ENCODE data around the gene CORO6.

Gene CORO6

GRCh38 chr17:29640981-29641642 is 18.4 kb upstream of the CORO6 start:
- in situ Hi-C loops (cut with MboI; ENCODE audit: low pct_unique_long_range_greater_than_20kb, low sequenced_read_pairs): loop anchor here (25.0 kb wide), 1 partner anchor 346 kb away; no protein-coding TSS in a partner anchor

GRCh38 chr17:29640413-29640812 is 17.7 kb upstream of the CORO6 start:
- DNase-seq: no peak
- in situ Hi-C loops (cut with MboI; ENCODE audit: low pct_unique_long_range_greater_than_20kb, low sequenced_read_pairs): loop anchor here (25.0 kb wide), 1 partner anchor 347 kb away; no protein-coding TSS in a partner anchor

More at GRCh38 chr17:29640981-29641642, 18.4 kb upstream of the CORO6 start:
- no peak for DNase-seq

- no peak for DNase-seq
- in situ Hi-C loops (cut with MboI; ENCODE audit: low pct_unique_long_range_greater_than_20kb, low sequenced_read_pairs): loop anchor here (25.0 kb wide), 1 partner anchor 353 kb away; no protein-coding TSS in a partner anchor
These were observed 11.2 kb upstream of the CORO6 start for GRCh38 chr17:29633886-29634285.

- in situ Hi-C loops (cut with MboI; ENCODE audit: low pct_unique_long_range_greater_than_20kb, low sequenced_read_pairs): loop anchor here (25.0 kb wide), 1 partner anchor 357 kb away; no protein-coding TSS in a partner anchor
These were observed 8.0 kb upstream of the CORO6 start for GRCh38 chr17:29630630-29631193.

GRCh38 chr17:29629839-29630238 is 7.1 kb upstream of the CORO6 start:
- in situ Hi-C loops (cut with MboI; ENCODE audit: low pct_unique_long_range_greater_than_20kb, low sequenced_read_pairs): loop anchor here (25.0 kb wide), 1 partner anchor 357 kb away; no protein-coding TSS in a partner anchor
- no peak for DNase-seq

More at GRCh38 chr17:29630630-29631193, 8.0 kb upstream of the CORO6 start:
- DNase-seq: no peak

GRCh38 chr17:29628644-29629043 is 5.9 kb upstream of the CORO6 start:
- in situ Hi-C loops (cut with MboI; ENCODE audit: low pct_unique_long_range_greater_than_20kb, low sequenced_read_pairs): loop anchor here (25.0 kb wide), 1 partner anchor 359 kb away; no protein-coding TSS in a partner anchor
- DNase-seq: no peak

GRCh38 chr17:29627951-29628350 is 5.2 kb upstream of the CORO6 start:
- no peak for DNase-seq
- in situ Hi-C loops (cut with MboI; ENCODE audit: low pct_unique_long_range_greater_than_20kb, low sequenced_read_pairs): loop anchor here (25.0 kb wide), 1 partner anchor 359 kb away; no protein-coding TSS in a partner anchor

GRCh38 chr17:29625037-29625750 is 2.5 kb upstream of the CORO6 start:
- in situ Hi-C loops (cut with MboI; ENCODE audit: low pct_unique_long_range_greater_than_20kb, low sequenced_read_pairs): loop anchor here (25.0 kb wide), 1 partner anchor 362 kb away; no protein-coding TSS in a partner anchor
- no peak for DNase-seq

- no peak for DNase-seq
- in situ Hi-C loops (cut with MboI; ENCODE audit: low pct_unique_long_range_greater_than_20kb, low sequenced_read_pairs): loop anchor here (25.0 kb wide), 1 partner anchor 463 kb away; no protein-coding TSS in a partner anchor
These were observed 1.9 kb upstream of the CORO6 start for GRCh38 chr17:29624586-29624985.

- no peak for DNase-seq
- in situ Hi-C loops (cut with MboI; ENCODE audit: low pct_unique_long_range_greater_than_20kb, low sequenced_read_pairs): loop anchor here (25.0 kb wide), 1 partner anchor 464 kb away; no protein-coding TSS in a partner anchor
These were observed 553 bp upstream of the CORO6 start for GRCh38 chr17:29623283-29623647.

- in situ Hi-C loops (cut with MboI; ENCODE audit: low pct_unique_long_range_greater_than_20kb, low sequenced_read_pairs): loop anchor here (25.0 kb wide), 1 partner anchor 466 kb away; no protein-coding TSS in a partner anchor
These were observed 939 bp downstream of the CORO6 start for GRCh38 chr17:29621751-29622194.

GRCh38 chr17:29620779-29621500 is 1.8 kb downstream of the CORO6 start:
- in situ Hi-C loops (cut with MboI; ENCODE audit: low pct_unique_long_range_greater_than_20kb, low sequenced_read_pairs): loop anchor here (25.0 kb wide), 1 partner anchor 466 kb away; no protein-coding TSS in a partner anchor
- no peak for DNase-seq

More at GRCh38 chr17:29621751-29622194, 939 bp downstream of the CORO6 start:
- no peak for DNase-seq

GRCh38 chr17:29620271-29620670 is 2.4 kb downstream of the CORO6 start:
- in situ Hi-C loops (cut with MboI; ENCODE audit: low pct_unique_long_range_greater_than_20kb, low sequenced_read_pairs): loop anchor here (25.0 kb wide), 1 partner anchor 467 kb away; no protein-coding TSS in a partner anchor

GRCh38 chr17:29619251-29619650 is 3.5 kb downstream of the CORO6 start:
- in situ Hi-C loops (cut with MboI; ENCODE audit: low pct_unique_long_range_greater_than_20kb, low sequenced_read_pairs): loop anchor here (25.0 kb wide), 1 partner anchor 468 kb away; no protein-coding TSS in a partner anchor
- DNase-seq: peak; percentile 70

More at GRCh38 chr17:29620271-29620670, 2.4 kb downstream of the CORO6 start:
- no peak for DNase-seq

- in situ Hi-C loops (cut with MboI; ENCODE audit: low pct_unique_long_range_greater_than_20kb, low sequenced_read_pairs): loop anchor here (25.0 kb wide), 1 partner anchor 469 kb away; no protein-coding TSS in a partner anchor
- DNase-seq: no peak
These were observed 4.2 kb downstream of the CORO6 start for GRCh38 chr17:29618272-29619065.

GRCh38 chr17:29617481-29618271 is 5.0 kb downstream of the CORO6 start:
- DNase-seq: peak; percentile 89
- in situ Hi-C loops (cut with MboI; ENCODE audit: low pct_unique_long_range_greater_than_20kb, low sequenced_read_pairs): loop anchor here (25.0 kb wide), 1 partner anchor 470 kb away; no protein-coding TSS in a partner anchor

GRCh38 chr17:29617125-29617480 is 5.6 kb downstream of the CORO6 start:
- peak; percentile 95 for DNase-seq
- in situ Hi-C loops (cut with MboI; ENCODE audit: low pct_unique_long_range_greater_than_20kb, low sequenced_read_pairs): loop anchor here (25.0 kb wide), 1 partner anchor 470 kb away; no protein-coding TSS in a partner anchor

All from KBM-7 (cell line).